DND-41 (cell line): Measurements from ENCODE around the gene LNX1.

Experiments used
- ATAC-seq: fragments of 200-7000 bp; cut with Tn5 transposase; 3 replicates; pipeline ENCODE4 v1.9.1; 2021; ENCODE audit warnings: low read depth; ENCODE audit not compliant: insufficient read depth
- DNase-seq: peaks from one replicate; pipeline ENCODE4 v3.0.0-alpha.2; 2020
- H2AFZ ChIP-seq: 2 replicates; pipeline ENCODE4 v1.6.0; 2012; ENCODE audit warnings: low read depth, low read length
- H3K27ac ChIP-seq: 2 replicates; pipeline ENCODE4 v1.5.1; 2012; ENCODE audit warnings: low read length, inconsistent platforms
- H3K27me3 ChIP-seq: fragments of 200-600 bp; sonication (generic); 2 replicates; pipeline ENCODE4 v1.6.0; 2012; ENCODE audit warnings: low read length, mild to moderate bottlenecking, inconsistent platforms; ENCODE audit not compliant: insufficient read depth, poor library complexity
- H3K36me3 ChIP-seq: 2 replicates; pipeline ENCODE4 v1.5.1; 2012; ENCODE audit warnings: low read length, inconsistent platforms; ENCODE audit not compliant: insufficient read depth
- H3K4me1 ChIP-seq: 2 replicates; pipeline ENCODE4 v1.5.1; 2012; ENCODE audit warnings: mild to moderate bottlenecking, low read length; ENCODE audit not compliant: insufficient read depth
- H3K4me2 ChIP-seq: 2 replicates; pipeline ENCODE4 v1.6.0; 2012; ENCODE audit warnings: mild to moderate bottlenecking, moderate library complexity, low read length, inconsistent platforms; ENCODE audit not compliant: insufficient read depth
- H3K4me3 ChIP-seq, 2 experiments: fragments of 200-600 bp in 1 of 2; shearing (Covaris generic) in 1 of 2; 2 replicates each; pipeline ENCODE4 v1.5.1; 2012 to 2016; ENCODE audit warnings: inconsistent platforms in 2 of 2, low read length in 2 of 2, mild to moderate bottlenecking in 2 of 2, low read depth in 1 of 2, moderate library complexity in 1 of 2
- H3K79me2 ChIP-seq: 2 replicates; pipeline ENCODE4 v1.6.0; 2012; ENCODE audit warnings: low read length, inconsistent platforms; ENCODE audit not compliant: insufficient read depth
- H3K9ac ChIP-seq: 2 replicates; pipeline ENCODE4 v1.6.0; 2012; ENCODE audit warnings: low read depth, mild to moderate bottlenecking, inconsistent platforms, low read length, moderate library complexity
- H3K9me3 ChIP-seq: 2 replicates; pipeline ENCODE4 v1.5.1; 2012; ENCODE audit warnings: low read length, moderate library complexity, mild to moderate bottlenecking, inconsistent platforms; ENCODE audit not compliant: insufficient read depth, severe bottlenecking
- H4K20me1 ChIP-seq: 2 replicates; pipeline ENCODE4 v1.6.0; 2012; ENCODE audit warnings: low read length; ENCODE audit not compliant: insufficient read depth
- CTCF ChIP-seq: IDR thresholded peaks from 2 replicates; pipeline ENCODE4 v1.5.1; 2012; ENCODE audit warnings: borderline replicate concordance, low read length, moderate library complexity, mild to moderate bottlenecking; ENCODE audit not compliant: poor library complexity, severe bottlenecking; ENCODE audit errors: extremely low read depth
- EZH2 ChIP-seq: IDR thresholded peaks from 3 replicates; pipeline ENCODE4 v1.6.1; 2012; ENCODE audit warnings: borderline replicate concordance, low read depth, mild to moderate bottlenecking, moderate library complexity, low read length, inconsistent platforms; ENCODE audit not compliant: severe bottlenecking

Gene LNX1

DNA sequence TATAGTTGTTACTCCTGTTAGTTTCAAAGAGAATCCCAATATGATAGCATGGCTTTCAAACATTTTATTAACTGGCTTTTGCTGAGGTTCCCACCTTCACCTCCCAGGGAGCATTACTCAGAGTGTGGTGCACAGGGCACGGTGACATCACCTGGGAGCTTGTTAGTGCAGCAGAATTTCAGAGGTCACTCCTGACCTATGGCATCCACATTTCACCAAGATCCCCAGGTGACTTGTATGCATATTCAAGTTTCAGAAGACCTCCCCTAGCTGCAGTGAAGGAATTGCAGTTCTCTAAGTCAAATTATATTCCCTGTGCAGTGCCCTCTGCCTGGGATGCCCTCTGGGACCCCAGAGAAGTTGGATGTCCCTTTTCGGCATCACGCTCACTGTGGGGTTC is 29.7 kb upstream of the LNX1 start:
- H3K79me2 ChIP-seq = no peaks in the 10 kb centered on the region
- no peak for DNase-seq
- H2AFZ ChIP-seq = no peak overlapping the region
- no peaks in the 10 kb centered on the region for H3K36me3 ChIP-seq
- no peaks in the 10 kb centered on the region for H4K20me1 ChIP-seq
- H3K4me2 ChIP-seq = no peak overlapping the region
- H3K9ac ChIP-seq = no peak overlapping the region
- H3K27me3 ChIP-seq = no peaks in the 10 kb centered on the region
- no peak overlapping the region for H3K4me3 ChIP-seq
- no peaks in the 10 kb centered on the region for H3K4me1 ChIP-seq
- no peaks in the 10 kb centered on the region for H3K9me3 ChIP-seq
- ATAC-seq = no peak
- H3K27ac ChIP-seq = no peak overlapping the region
- TF ChIP-seq EZH2 = no peak
- no peak for TF ChIP-seq CTCF

- H4K20me1 ChIP-seq = no peaks in the 10 kb centered on the region
- DNase-seq = no peak
- no peaks in the 10 kb centered on the region for H3K4me1 ChIP-seq
- H3K4me3 ChIP-seq = no peak overlapping the region
- no peaks in the 10 kb centered on the region for H3K36me3 ChIP-seq
- no peak overlapping the region for H2AFZ ChIP-seq
- no peak overlapping the region for H3K9ac ChIP-seq
- no peak overlapping the region for H3K27ac ChIP-seq
- TF ChIP-seq EZH2 (no peak), CTCF (no peak)
- ATAC-seq = no peak
- no peaks in the 10 kb centered on the region for H3K79me2 ChIP-seq
- no peaks in the 10 kb centered on the region for H3K27me3 ChIP-seq
- H3K4me2 ChIP-seq = no peak overlapping the region
- H3K9me3 ChIP-seq = no peaks in the 10 kb centered on the region
These were observed 28.1 kb upstream of the LNX1 start for GRCh38 chr4:53619431-53619830.

DNA sequence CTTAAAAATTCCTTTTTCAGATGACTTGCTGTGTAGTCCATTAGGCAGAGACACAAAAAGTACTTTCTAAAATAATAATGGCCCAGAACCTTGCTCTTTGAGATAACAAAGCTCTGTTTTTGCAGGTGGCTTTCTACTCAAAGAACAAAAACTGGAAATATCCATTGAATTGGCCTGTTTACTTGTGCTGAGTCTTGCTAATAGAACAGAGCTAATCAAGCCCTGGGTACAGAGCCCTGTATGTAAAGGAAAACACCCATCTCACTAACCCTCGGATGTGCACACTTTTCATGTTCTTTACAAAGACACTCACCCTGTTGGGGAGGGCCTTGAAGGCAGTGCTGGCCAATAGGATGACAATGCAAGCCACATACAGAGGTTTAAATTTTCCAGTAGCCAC is 27.0 kb upstream of the LNX1 start:
- Histone ChIP-seq H3K4me3 (no peak overlapping the region), H3K79me2 (no peaks in the 10 kb centered on the region), H4K20me1 (no peaks in the 10 kb centered on the region), H3K27me3 (no peaks in the 10 kb centered on the region), H3K9ac (no peak overlapping the region), H3K36me3 (no peaks in the 10 kb centered on the region), H3K27ac (no peak overlapping the region), H2AFZ (no peak overlapping the region), H3K4me1 (no peaks in the 10 kb centered on the region), H3K4me2 (no peak overlapping the region), H3K9me3 (no peaks in the 10 kb centered on the region)
- no peak for ATAC-seq
- no peak for DNase-seq
- TF ChIP-seq EZH2 (no peak), CTCF (no peak)

- no peak overlapping the region for H3K9ac ChIP-seq
- H2AFZ ChIP-seq = no peak overlapping the region
- H3K36me3 ChIP-seq = no peaks in the 10 kb centered on the region
- ATAC-seq = no peak
- H3K4me2 ChIP-seq = no peak overlapping the region
- no peak overlapping the region for H3K4me3 ChIP-seq
- H3K9me3 ChIP-seq = no peaks in the 10 kb centered on the region
- no peaks in the 10 kb centered on the region for H3K27me3 ChIP-seq
- TF ChIP-seq CTCF (no peak), EZH2 (no peak)
- H3K79me2 ChIP-seq = no peaks in the 10 kb centered on the region
- no peaks in the 10 kb centered on the region for H4K20me1 ChIP-seq
- no peak for DNase-seq
- no peak overlapping the region for H3K27ac ChIP-seq
- no peaks in the 10 kb centered on the region for H3K4me1 ChIP-seq
These were observed 25.9 kb upstream of the LNX1 start for GRCh38 chr4:53617101-53617680.
